Renal pelvis (tissue), 12 donors: ENCODE results near the gene SIAH1. TPM values are rescaled to one million over a fixed set of nuclear protein-coding genes. Genes with fewer than 3 reads are reported as not detected.
"Not testable (repeated sequence)": the region's sequence is repeated elsewhere in the genome, so short reads cannot be mapped to it uniquely, and the experiment has no call there.

Experiments
- DNase-seq: peaks from one replicate; pipeline ENCODE4 v3.0.0-alpha.2; 2013
- long read RNA-seq, 16 experiments: transcript quantifications; one replicate each; lab custom pipeline, GENCODE V29; 2026
- polyA plus RNA-seq, 3 donors: library from polyadenylated mRNA; unstranded; fragments of 120-200 nt; gene quantifications; one replicate each; pipeline ENCODE4 v1.2.1, GENCODE V29; 2013; ENCODE audit not compliant: insufficient read length in 3 of 3

The SIAH1 gene
- polyA plus RNA-seq, result 10 to 100 TPM; 48.0 to 48.8 (median 48.4) TPM
- long read RNA-seq, donor 1, transcript SIAH1-202 (1 exons, 3,352 nt), result major isoform, 48 of 76 reads
- long read RNA-seq, donor 1, transcript SIAH1-203 (2 exons, 2,147 nt), result minor isoform, 27 of 76 reads
- long read RNA-seq, donor 1, partial matches to known transcripts, result 0 of 76 reads
- long read RNA-seq, donor 1, other reads (novel, unspliced or antisense), result 0 of 76 reads
- long read RNA-seq, donor 2, transcript SIAH1-202 (1 exons, 3,352 nt), result major isoform, 56 of 78 reads
- long read RNA-seq, donor 2, transcript SIAH1-203 (2 exons, 2,147 nt), result minor isoform, 21 of 78 reads
- long read RNA-seq, donor 2, partial matches to known transcripts, result 0 of 78 reads
- long read RNA-seq, donor 2, other reads (novel, unspliced or antisense), result 0 of 78 reads
- long read RNA-seq, donor 3, transcript SIAH1-202 (1 exons, 3,352 nt), result major isoform, 44 of 78 reads
- long read RNA-seq, donor 3, transcript SIAH1-203 (2 exons, 2,147 nt), result minor isoform, 29 of 78 reads
- long read RNA-seq, donor 3, partial matches to known transcripts, result 5 of 78 reads
- long read RNA-seq, donor 3, other reads (novel, unspliced or antisense), result 0 of 78 reads
- long read RNA-seq, donor 4, transcript SIAH1-203 (2 exons, 2,147 nt), result minor isoform, 29 of 82 reads
- long read RNA-seq, donor 4, transcript SIAH1-202 (1 exons, 3,352 nt), result major isoform, 52 of 82 reads
- long read RNA-seq, donor 4, partial matches to known transcripts, result 0 of 82 reads
- long read RNA-seq, donor 4, other reads (novel, unspliced or antisense), result 0 of 82 reads
- long read RNA-seq, donor 5, transcript SIAH1-203 (2 exons, 2,147 nt), result major isoform, 18 of 32 reads
- long read RNA-seq, donor 5, transcript SIAH1-202 (1 exons, 3,352 nt), result minor isoform, 14 of 32 reads
- long read RNA-seq, donor 5, partial matches to known transcripts, result 0 of 32 reads
- long read RNA-seq, donor 5, other reads (novel, unspliced or antisense), result 0 of 32 reads
- long read RNA-seq, donor 6, transcript SIAH1-202 (1 exons, 3,352 nt), result major isoform, 73 of 87 reads
- long read RNA-seq, donor 6, transcript SIAH1-203 (2 exons, 2,147 nt), result minor isoform, 14 of 87 reads
- long read RNA-seq, donor 6, partial matches to known transcripts, result 0 of 87 reads
- long read RNA-seq, donor 6, other reads (novel, unspliced or antisense), result 0 of 87 reads
- long read RNA-seq, donor 7, transcript SIAH1-202 (1 exons, 3,352 nt), result major isoform, 33 of 62 reads
- long read RNA-seq, donor 7, transcript SIAH1-203 (2 exons, 2,147 nt), result minor isoform, 29 of 62 reads
- long read RNA-seq, donor 7, partial matches to known transcripts, result 0 of 62 reads
- long read RNA-seq, donor 7, other reads (novel, unspliced or antisense), result 0 of 62 reads
- long read RNA-seq, donor 8, transcript SIAH1-203 (2 exons, 2,147 nt), result minor isoform, 10 of 38 reads
- long read RNA-seq, donor 8, transcript SIAH1-202 (1 exons, 3,352 nt), result major isoform, 27 of 38 reads
- long read RNA-seq, donor 8, partial matches to known transcripts, result 0 of 38 reads
- long read RNA-seq, donor 8, other reads (novel, unspliced or antisense), result 0 of 38 reads
- long read RNA-seq, donor 9, transcript SIAH1-202 (1 exons, 3,352 nt), result major isoform, 68 of 87 reads
- long read RNA-seq, donor 9, transcript SIAH1-203 (2 exons, 2,147 nt), result minor isoform, 19 of 87 reads
- long read RNA-seq, donor 9, partial matches to known transcripts, result 0 of 87 reads
- long read RNA-seq, donor 9, other reads (novel, unspliced or antisense), result 0 of 87 reads
- long read RNA-seq, donor 10, transcript SIAH1-202 (1 exons, 3,352 nt), result major isoform, 63 of 79 reads
- long read RNA-seq, donor 10, transcript SIAH1-203 (2 exons, 2,147 nt), result minor isoform, 16 of 79 reads
- long read RNA-seq, donor 10, partial matches to known transcripts, result 0 of 79 reads
- long read RNA-seq, donor 10, other reads (novel, unspliced or antisense), result 0 of 79 reads
- long read RNA-seq, donor 11, transcript SIAH1-202 (1 exons, 3,352 nt), result major isoform, 30 of 54 reads
- long read RNA-seq, donor 11, transcript SIAH1-203 (2 exons, 2,147 nt), result minor isoform, 24 of 54 reads
- long read RNA-seq, donor 11, partial matches to known transcripts, result 0 of 54 reads
- long read RNA-seq, donor 11, other reads (novel, unspliced or antisense), result 0 of 54 reads
- long read RNA-seq, donor 12, transcript SIAH1-202 (1 exons, 3,352 nt), result major isoform, 70 of 93 reads
- long read RNA-seq, donor 12, transcript SIAH1-203 (2 exons, 2,147 nt), result minor isoform, 23 of 93 reads
- long read RNA-seq, donor 12, partial matches to known transcripts, result 0 of 93 reads
- long read RNA-seq, donor 12, other reads (novel, unspliced or antisense), result 0 of 93 reads
- long read RNA-seq, donor 13, transcript SIAH1-203 (2 exons, 2,147 nt), result minor isoform, 17 of 66 reads
- long read RNA-seq, donor 13, transcript SIAH1-202 (1 exons, 3,352 nt), result major isoform, 49 of 66 reads
- long read RNA-seq, donor 13, partial matches to known transcripts, result 0 of 66 reads
- long read RNA-seq, donor 13, other reads (novel, unspliced or antisense), result 0 of 66 reads
- long read RNA-seq, donor 14, result 0 reads
- long read RNA-seq, donor 15, result 0 reads
- long read RNA-seq, donor 16, transcript SIAH1-203 (2 exons, 2,147 nt), result minor isoform, 31 of 89 reads
- long read RNA-seq, donor 16, transcript SIAH1-202 (1 exons, 3,352 nt), result major isoform, 51 of 89 reads
- long read RNA-seq, donor 16, partial matches to known transcripts, result 7 of 89 reads
- long read RNA-seq, donor 16, other reads (novel, unspliced or antisense), result 0 of 89 reads

- peak; percentile 89 for DNase-seq
Measured at GRCh38 chr16:48385253-48386150, at the start of gene SIAH1. SIAH1 (minus strand) TSS chr16:48385413; CDS start chr16:48362428, 22,985 bp downstream.

- no peak for DNase-seq
Measured at GRCh38 chr16:48434653-48435317, 49.6 kb upstream of the SIAH1 start.

- DNase-seq, result no peak
Measured at GRCh38 chr16:48433850-48434530, 48.8 kb upstream of the SIAH1 start.

GRCh38 chr16:48433116-48433849 is 48.1 kb upstream of the SIAH1 start:
- no peak for DNase-seq

GRCh38 chr16:48432136-48432535 is 46.9 kb upstream of the SIAH1 start:
- DNase-seq, result no peak

GRCh38 chr16:48430890-48431289 is 45.7 kb upstream of the SIAH1 start:
- DNase-seq, result no peak

- DNase-seq, result no peak
Measured at GRCh38 chr16:48426244-48427141, 41.3 kb upstream of the SIAH1 start.

- no peak for DNase-seq
Measured at GRCh38 chr16:48422537-48422936, 37.3 kb upstream of the SIAH1 start.

- DNase-seq, result no peak
Measured at GRCh38 chr16:48421741-48422140, 36.5 kb upstream of the SIAH1 start.

GRCh38 chr16:48420437-48420836 is 35.2 kb upstream of the SIAH1 start:
- no peak for DNase-seq

GRCh38 chr16:48416617-48417016 is 31.4 kb upstream of the SIAH1 start:
- not testable (repeated sequence) for DNase-seq

- no peak for DNase-seq
Measured at GRCh38 chr16:48413272-48413671, 28.1 kb upstream of the SIAH1 start.

- no peak for DNase-seq
Measured at GRCh38 chr16:48409839-48410632, 24.8 kb upstream of the SIAH1 start.

GRCh38 chr16:48408688-48409087 is 23.5 kb upstream of the SIAH1 start:
- DNase-seq, result no peak
